AG09309 (cell line): Measurements from ENCODE around the gene ELAPOR1.

Experiments used
- DNase-seq: peaks from one replicate; pipeline ENCODE4 v3.0.0-alpha.2; 2010; ENCODE audit warnings: low read depth
- H3K4me3 ChIP-seq: 2 replicates; pipeline ENCODE4 v1.5.1; 2011; ENCODE audit warnings: mild to moderate bottlenecking, low read depth, low read length, moderate library complexity; ENCODE audit not compliant: control insufficient read depth
- CTCF ChIP-seq: IDR thresholded peaks from 2 replicates; pipeline ENCODE4 v1.5.1; 2011; ENCODE audit warnings: mild to moderate bottlenecking, low read depth, low read length, inconsistent platforms; ENCODE audit not compliant: insufficient read depth, control insufficient read depth; ENCODE audit errors: missing control alignments

ELAPOR1 gene

GRCh38 chr1:109090196-109091077, 23.5 kb upstream of the ELAPOR1 start, which contains the start of gene TMEM167B:
Gene TMEM167B (plus strand): TSS chr1:109090764. CDS start chr1:109090873, 109 bp downstream.
- DNase-seq = peak; percentile 83
- H3K4me3 ChIP-seq = peak within 1 kb of the TSS; percentile 78
- TF ChIP-seq CTCF = no peak

GRCh38 chr1:109091078-109091838, 22.7 kb upstream of the ELAPOR1 start:
- no peak for TF ChIP-seq CTCF
- H3K4me3 ChIP-seq = peak overlapping the region; percentile 78
- DNase-seq = no peak

- TF ChIP-seq CTCF = no peak
- no peak for DNase-seq
- H3K4me3 ChIP-seq = peak overlapping the region; percentile 78
These were observed 22.1 kb upstream of the ELAPOR1 start for GRCh38 chr1:109091839-109092193.

- TF ChIP-seq CTCF = no peak
- no peak overlapping the region for H3K4me3 ChIP-seq
- no peak for DNase-seq
These were observed 19.5 kb upstream of the ELAPOR1 start for GRCh38 chr1:109094377-109094803.

- TF ChIP-seq CTCF = no peak
- no peak for DNase-seq
- H3K4me3 ChIP-seq = no peak overlapping the region
These were observed 19.0 kb upstream of the ELAPOR1 start for GRCh38 chr1:109094871-109095270.

GRCh38 chr1:109095631-109096030, 18.3 kb upstream of the ELAPOR1 start:
- H3K4me3 ChIP-seq = no peak overlapping the region
- no peak for DNase-seq
- no peak for TF ChIP-seq CTCF
